AG08395 (cell line): Measurements from ENCODE around the gene PDCD11.

Source experiments
- DNase-seq: peaks from one replicate; pipeline ENCODE4 v3.0.0; 2012; ENCODE audit warnings: mixed read lengths, low spot score

PDCD11 gene

DNA sequence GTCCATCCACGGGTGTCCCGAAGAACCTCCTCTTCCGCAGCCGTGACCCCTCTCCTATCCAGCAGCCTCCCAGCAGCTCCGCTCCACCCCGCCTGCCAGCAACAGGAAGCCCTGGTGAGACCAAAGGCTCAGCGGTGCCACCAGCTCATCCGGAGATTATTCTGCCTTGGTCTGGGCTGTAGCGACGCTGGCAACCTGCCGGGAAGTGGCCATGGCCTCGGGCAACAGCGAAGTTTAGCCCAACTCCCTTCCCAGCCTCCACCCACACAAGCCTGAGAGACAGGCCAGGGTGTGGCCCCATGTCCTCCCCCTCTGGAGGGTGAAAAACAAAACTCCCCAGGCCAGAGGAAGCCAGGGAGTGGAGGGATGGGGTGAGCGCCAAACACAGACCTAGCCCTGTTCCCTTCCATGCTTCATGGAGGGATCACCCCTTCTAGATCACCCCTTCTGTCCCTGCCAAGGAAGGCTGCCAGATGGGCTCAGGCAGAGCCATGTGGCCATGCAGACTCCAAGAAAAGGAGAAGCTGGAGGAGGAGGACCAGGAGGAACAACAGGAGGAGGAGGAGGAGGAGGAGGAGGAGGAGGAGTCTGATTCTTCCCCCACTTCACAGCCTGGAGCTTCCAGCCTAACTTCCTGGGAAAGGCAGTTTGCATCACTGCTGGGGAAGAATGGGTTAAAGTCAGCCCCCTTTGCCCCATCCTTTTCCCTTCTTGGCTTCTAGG, 54.8 kb downstream of the PDCD11 start:
- DNase-seq = peak; percentile 85

DNA sequence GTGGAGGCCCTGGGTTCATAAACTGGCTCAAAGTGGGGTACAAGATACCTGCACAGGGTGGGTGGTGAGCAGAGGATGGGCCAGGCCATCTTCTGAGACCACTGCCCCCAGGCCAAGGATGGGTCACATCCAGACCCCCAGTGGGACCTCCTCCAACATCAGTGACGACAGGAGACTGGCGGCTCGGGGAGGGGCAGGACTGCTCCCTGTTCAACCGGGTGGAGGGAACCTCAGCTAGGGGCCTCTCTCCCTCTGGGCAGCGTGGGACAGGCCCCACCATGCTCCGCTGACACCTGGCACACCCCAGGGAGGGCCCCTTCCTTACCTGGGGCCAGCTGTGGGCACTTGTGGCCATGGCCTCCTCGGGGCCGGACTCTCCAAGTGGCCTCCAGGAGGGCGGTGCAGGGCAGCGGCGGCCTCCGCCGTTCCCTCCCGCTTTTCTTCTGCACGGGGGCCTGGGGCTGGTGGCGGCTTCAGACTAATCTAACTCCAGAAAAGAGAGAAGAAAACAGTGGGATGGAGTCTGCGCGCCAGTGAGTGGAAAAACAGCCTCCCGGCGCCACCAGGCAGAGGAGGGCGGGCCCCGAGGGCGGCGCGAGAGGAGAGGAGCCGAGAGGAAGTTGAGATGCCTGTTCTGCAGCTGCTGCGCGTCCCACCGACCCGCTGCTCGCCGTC, 55.5 kb downstream of the PDCD11 start, which contains the start of gene CALHM2:
Gene CALHM2 (minus strand): TSS at position 540 of the 675 bp plus-strand sequence. CDS start 2,429 bp downstream, outside the sequence.
- DNase-seq = peak; percentile 81

DNA sequence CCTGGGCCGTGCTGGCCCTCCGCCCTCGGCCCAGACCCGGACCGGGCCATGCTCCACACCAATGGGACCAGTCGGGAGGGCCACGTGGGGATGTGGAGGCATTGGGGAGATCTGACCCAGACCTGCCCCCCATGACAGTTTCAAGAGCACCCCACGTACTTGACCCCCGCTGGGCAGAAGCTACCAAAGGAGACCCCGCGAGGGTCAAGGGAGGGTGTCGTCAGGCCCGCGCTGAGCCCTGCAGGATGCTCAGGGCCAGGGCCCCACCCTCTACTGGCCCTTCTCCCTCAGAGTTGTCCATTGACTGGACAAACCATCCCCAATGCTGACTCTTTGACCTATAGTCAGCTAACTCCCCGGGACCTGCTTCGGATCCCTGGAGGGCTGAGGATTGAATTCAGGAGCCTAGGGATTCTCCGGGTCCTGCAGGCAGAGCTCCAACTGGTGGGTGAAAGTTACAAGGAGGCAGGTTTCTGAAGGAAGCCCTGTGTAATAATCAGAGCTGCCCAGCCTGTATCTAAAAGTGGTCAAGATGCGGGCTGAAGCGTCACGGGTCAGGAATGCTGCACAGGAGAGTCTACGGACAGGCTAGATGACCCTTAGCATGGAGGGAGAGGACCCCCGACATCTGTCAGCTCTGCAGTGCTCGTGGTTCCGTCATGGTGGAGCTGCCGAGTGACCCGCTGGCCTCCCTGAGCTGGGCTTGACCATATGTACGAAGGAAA, 56.2 kb downstream of the PDCD11 start:
- peak; percentile 28 for DNase-seq

DNA sequence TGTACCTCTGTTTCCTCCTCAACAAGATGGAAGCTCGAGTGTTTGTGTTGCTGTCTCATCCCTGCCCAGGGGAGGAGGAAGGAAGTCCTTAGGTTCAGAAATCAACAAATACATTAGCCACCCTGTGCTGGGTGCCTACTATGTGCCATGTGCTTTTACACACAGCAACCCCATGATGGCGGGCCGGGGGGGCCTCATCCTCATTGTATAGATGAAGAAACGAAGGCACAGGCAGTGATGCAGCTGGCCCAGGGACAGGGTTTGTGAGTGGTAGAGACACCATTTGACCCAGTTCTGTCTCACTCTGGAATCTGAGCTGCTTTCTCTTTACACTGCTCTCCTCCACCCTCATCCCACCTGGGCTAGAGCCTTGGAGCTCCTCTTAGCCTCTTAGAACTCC, 57.6 kb downstream of the PDCD11 start:
- DNase-seq = no peak

DNA sequence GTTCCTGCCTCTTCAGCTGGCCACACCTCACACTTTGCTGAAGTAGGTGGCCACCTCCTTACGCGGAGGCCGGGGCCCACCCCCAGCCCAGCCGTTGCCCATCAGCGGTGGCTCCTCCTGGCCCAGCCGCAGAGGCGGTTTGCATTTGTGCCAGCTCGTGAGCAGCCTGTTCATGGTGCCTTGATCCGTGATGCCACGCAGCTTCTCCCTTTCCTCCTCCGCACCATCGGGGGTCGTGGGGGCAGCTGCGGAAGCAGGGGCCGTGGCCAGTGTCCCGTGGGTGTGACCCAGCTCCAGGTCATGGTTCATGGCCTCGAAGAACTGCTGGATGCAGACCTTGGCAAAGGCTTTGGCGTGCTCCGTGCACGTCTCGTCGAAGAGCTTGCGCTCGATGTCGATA, 58.8 kb downstream of the PDCD11 start:
- DNase-seq = no peak

DNA sequence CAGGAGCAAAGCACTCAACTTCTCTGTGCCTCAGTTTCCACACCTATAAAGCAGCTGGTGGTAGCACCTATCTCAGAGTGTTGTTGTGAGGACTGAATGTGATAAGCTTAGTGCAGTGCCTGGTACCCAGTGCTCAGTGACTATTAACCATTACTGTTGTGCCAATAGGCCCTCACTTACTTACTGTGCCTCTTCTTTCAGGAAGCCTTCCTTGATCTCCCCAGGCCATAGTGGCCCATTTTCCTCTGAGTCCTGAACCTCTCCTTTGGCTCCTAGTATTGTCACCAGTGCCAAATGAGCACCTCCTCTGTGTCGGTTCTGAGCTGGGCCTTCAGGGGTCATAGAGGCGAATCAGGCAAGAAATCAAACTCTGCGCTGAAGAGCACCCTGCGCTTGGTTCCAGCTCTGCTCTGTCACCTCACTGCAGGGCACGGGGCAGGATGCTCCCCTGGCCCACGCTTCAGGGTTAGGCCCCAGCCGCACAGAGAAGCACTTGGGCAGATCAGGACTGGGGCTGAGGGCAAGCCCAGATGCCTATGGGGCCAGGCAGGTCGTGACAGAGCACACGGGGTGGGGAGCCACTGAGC, 59.7 kb downstream of the PDCD11 start:
- no peak for DNase-seq

DNA sequence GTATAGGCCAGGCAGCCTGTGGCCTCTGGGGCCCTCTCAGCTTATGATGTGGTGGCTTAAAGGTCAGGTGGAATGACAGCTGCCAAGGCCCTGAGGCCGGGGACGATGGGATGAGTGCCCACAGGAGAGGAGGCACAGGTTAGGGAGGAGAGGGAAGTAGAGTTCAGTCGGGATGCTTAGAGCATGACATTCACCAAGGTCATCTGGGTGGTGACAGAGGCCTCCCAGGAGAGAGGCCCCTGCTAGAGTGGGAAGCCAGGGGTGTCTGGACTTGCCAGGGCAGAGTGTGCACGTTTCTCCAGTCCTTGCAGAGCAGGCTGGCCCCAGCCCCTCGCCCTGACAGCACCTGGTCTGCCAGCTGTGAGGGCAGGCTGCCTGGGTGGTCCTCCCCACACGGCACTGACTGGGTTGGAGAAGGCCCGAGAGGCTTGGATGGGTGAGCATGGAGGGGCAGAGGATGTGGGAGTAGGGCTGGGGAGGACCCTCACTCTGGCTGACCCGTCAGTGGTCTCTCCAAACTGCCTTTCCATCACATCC, 60.8 kb downstream of the PDCD11 start:
- no peak for DNase-seq

DNA sequence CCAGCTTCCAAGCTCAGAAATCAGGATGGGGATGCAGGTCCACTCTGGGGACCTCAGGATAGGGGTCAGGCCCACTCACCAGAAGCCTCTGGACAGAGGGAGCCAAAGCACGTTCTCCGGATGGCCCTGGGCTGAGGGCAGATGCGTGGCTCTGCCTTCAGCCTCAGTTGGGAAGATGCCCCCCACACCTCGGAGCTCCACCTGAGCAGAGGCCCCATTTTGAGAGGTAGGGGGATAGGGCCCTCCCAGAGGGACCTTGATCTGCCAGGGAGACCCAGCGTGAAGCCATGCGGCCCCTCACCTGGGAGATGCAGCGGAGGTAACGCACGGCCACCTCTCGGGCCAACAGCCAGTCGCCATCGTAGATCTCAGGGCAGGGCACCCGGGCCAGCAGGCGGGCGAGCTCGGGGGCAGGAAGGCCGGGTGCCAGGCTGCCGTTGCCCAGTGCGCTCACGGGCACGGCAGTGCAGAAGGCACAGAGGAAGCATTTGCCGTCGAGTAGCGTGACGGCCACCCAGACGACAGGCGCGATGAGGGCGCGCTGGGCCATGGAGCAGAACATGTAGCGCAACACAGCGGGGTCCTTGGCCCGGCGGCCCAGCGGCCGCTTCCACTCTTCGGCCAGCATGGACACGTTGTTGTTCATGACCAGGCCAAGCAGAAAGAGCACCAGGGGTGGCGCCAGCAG, 61.6 kb downstream of the PDCD11 start:
- DNase-seq = no peak

DNA sequence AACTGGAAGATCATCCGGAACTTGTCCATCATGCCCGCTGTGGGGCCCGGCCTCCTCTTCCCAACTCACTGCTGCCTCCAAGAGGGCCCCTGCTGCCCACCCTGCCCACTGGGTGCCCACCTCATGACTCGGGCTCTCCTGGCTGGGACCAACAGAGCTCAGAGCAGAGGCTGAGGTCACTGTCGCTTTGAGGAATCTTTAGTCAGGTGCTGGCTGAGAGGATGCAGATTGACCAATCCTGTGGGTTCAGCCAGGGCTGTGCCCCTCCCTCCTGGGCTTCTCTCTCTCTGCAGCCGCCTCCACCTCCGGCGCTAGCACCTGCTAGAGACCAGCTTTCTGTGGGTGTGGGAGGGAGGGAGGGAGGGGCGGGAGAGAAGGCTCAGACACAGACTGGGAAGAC, 62.3 kb downstream of the PDCD11 start, which contains the start of gene CALHM1:
Gene CALHM1 (minus strand): TSS at position 181 of the 400 bp plus-strand sequence. CDS start 149 bp downstream, at position 32.
- DNase-seq = no peak

DNA sequence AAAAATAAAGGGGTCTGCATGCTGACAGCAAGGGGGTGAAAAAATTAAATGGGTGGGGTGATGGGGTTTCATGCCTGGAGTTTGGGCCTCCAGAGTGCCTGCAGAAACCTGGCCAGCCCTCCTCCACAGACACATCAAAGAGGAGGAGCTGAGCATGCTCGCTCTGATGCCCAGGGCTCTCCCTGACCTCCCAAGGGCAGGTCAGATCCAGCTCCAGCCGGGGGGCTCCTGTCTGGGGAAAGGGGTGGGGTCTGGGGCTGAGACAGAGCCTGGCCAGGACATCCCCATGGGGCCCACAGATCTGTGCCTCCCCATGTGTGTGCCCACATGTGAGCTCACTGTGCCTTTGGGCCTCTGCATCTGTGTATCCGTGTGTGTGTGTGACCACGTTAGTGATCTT, 63.2 kb downstream of the PDCD11 start:
- no peak for DNase-seq

DNA sequence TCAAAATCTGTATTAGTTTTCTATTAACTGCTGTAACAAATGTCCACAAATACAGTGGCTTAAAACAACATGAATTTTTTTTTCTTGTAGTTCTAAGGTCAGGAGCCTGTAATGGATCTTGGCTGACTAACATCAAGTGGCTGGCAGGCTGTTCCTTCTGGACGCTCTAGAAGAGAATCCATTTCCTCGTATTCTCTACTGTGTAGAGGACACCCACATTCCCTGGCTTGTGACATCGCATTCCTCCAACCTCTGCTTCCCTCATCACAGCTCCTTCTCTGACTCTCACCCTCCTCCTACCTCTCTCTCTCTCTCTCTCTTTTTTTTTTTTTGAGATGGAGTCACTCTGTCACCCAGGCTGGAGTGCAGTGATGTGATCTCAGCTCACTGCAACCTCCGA, 67.1 kb downstream of the PDCD11 start:
- no peak for DNase-seq

DNA sequence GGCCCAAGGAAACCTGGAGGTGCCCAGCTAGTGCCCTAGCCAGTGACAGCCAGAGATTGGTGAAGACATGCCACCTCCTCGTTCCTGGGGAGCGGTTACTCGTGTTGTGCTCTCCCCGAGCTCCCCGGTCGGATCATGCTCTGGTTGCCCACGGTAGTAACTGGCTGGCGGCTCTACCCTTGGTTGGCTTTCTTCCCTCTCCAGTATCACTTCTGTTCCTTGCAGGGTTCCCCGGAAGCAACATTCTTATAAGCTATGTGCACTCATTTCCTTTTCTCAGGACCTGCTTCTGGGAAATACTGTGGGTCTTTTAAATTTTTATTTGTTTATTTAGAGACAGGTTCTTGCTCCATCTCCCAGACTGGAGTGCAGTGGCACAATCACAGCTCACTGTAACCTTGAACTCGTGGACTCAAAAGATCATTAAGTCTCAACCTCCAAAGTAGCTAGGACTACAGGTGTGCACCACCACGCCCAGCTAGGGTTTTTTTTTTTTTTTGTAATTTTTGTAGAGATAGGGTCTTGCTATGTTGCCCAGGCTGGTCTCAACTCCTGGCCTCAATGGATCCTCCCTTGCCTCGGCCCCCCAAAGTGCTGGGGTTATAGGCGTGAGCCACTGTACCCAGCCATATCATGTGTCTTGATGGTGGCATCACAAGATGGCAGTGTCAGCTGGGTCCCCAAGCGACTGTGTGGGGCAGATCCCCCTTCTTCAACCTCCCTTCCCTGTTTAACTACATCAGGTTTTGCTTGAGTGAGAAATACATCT, 69.2 kb downstream of the PDCD11 start:
- DNase-seq = no peak

DNA sequence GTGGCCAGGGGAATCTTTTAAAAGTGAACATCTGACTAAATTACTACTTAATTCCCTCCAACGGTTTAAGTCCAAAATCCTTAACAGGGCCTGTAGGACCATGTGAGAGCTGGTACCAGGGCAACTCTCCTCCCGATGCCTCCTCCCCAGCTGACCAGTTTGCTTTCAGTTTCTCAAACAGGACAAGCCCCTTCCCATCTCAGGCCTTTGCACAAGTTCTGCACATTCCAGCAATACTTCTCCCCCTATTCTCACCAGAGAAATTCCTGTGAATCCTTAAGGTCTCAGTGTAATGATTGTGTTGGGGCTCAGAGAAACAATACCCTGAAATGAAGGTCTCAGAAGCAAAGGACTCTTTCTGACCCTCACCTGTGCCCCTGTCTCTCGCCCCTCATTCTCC, 70.3 kb downstream of the PDCD11 start:
- DNase-seq = no peak

DNA sequence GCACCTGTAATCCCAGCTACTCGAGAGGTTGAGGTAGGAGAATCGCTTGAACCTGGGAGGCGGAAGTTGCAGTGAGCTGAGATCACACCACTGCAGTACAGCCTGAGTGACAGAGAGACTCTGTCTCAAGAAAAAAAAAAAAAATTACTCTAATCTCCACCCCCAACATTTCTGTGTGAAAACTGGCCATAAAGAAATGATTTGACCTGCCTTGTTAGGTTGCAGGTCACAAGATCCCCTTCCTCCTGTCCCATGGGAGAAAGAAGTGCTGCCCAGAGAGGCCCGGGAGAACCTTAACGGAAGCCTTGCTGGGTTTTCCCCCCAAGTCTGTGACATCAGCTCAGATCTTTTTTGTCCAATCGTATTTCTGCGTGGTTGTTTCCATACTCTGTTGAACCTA, 71.0 kb downstream of the PDCD11 start:
- no peak for DNase-seq

DNA sequence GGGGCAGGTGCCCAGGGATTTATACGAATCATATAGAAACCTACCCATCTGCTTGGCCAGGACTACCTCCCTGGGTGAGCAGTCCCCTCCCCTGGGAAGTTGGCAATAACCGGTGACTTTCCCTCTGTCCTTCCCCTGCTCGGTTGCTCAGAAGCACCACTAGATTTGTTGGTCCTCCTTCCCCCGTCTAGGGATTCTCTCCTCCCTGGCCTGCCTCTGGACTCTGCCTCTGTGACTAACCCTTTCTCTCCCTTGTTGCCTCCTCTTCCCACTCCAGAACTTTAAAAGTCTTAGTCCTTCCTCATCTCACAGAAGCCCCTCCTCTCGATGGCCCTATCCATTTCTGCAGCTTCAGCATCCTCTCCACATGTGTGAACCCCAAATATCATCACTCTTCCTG, 72.8 kb downstream of the PDCD11 start:
- no peak for DNase-seq

DNA sequence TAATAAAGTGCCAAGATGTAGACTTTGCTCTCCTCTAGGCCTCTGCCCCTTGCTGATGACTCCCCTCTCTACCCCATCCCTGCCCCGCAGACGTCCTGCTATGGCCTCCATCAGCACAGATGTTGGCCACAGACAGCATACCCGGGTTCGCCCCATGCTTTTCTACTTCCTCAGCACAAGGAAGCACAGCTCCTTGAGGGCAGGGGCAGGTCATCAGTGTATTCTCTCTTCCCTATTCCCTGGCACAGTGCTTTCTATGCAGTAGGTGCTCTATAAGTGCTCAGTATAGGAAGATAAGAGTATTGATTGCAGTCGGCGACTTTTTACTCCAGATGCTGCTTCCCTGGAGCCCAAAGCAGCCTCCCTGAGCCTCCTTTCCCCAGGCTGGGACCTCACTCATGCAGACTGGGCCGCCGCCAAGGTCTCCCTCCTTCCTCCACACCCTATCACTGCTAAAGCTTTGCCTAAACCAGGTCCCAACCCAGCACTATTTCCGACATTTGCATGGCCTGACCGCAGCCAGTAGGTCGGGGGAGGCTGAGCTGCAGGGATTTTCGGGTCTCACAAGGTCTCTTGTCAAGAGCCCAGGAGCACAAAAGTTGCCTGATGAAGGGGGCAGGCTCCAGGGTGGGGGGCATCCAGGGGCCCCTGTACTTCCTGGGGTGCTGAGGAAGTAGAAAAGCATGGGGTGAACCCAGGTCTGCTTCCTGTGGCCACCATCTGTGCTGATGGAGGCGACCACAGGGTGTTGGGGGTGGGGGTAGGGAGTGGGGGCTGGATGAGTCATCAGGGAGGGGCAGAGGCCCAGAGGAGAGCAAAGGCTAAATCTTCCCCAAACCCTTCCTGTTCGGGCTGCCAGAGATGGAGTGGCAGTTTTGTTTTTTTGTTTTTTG, 74.6 kb downstream of the PDCD11 start:
- DNase-seq = no peak

DNA sequence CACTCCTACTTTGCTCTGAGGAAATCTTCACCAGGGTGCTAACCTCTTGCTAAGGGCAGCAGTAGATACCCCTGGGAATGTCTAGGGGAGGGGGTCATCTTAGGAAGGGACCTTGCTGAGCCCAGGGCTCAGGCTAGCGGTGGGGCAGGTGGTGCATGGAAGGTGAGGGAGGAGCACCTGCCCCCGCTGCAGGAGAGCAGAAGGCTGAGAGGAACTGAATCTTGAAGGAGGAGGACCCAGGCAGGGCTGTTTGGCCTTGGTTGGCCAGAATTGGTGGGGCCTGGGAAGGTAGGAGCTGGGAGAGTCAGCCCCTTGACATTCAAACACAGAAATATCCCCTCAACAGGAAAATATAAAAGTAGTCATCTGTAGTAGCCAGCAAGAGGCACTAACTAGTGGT, 75.6 kb downstream of the PDCD11 start:
- no peak for DNase-seq

DNA sequence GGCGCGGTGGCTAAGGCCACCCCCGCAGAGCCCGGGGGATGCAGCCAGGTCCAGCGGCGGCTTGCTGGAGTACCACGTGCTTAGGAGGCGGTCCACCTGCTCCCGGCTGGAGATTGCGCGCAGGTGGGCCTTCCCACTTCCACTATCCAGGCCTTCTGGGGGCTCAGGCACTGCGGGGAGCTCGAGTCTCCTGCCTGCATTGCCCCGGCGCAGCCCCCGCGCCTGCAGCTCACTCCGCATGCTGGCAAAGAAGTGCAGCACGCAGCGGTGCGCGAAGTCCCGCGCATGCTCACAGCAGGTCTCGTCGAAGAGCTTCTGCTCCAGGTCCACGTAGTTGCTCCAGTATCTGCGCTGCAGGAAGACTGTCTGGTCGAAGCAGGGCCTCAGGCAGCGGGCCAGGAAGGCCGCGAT, 76.8 kb downstream of the PDCD11 start:
- DNase-seq = no peak

DNA sequence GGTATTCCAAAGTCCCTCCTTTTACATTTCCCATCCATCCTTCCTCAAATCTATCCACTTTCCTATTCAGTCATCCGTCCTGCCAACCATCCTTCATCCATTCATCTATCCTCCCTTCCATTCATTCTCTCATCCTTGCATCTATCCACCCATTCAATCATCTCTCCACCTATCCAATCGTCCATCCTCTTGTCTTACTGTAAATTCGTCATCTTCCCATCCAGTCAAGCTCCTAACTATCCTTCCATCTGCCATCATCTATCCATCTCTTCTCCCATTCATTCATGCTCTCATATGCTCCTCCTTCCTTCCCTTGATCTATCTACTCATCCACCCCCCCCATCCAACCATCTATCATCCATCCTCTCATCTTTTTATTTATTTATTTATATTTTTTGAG, 77.7 kb downstream of the PDCD11 start:
- DNase-seq = no peak

DNA sequence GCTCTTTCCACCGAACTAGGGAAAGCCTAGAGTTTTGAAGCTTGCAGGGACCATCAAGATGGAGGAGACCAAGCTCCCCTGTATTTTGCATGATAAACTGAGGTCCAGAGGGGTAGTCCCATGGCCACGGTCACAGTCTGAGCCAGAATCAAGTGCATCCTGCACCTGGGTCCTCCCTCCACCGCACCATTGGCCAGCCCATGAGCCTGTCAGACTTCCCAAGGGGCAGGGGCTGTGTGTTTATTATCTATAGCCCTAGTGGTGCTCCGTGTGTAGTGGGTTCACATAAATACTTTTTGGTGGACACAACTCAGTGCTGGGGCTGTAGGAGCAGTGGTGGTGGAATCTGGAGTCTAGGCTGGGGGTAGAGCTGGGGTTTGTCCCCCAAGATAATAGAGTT, 79.0 kb downstream of the PDCD11 start:
- DNase-seq = no peak
